Measurements from ENCODE around the gene RPL23. TPM values are rescaled to one million over a fixed set of nuclear protein-coding genes. Genes with fewer than 3 reads are reported as not detected.
A peak's percentile ranks its signal among the peaks of the same experiment; 100 is the strongest.

RPL23 gene
- total and polyA plus RNA-seq, 9 of the 15 experiments (the other 6 are each of a cell fraction or from before 2014, with no cell fraction given), result 1,745 to 3,667 (median 3,096) TPM

DNA sequence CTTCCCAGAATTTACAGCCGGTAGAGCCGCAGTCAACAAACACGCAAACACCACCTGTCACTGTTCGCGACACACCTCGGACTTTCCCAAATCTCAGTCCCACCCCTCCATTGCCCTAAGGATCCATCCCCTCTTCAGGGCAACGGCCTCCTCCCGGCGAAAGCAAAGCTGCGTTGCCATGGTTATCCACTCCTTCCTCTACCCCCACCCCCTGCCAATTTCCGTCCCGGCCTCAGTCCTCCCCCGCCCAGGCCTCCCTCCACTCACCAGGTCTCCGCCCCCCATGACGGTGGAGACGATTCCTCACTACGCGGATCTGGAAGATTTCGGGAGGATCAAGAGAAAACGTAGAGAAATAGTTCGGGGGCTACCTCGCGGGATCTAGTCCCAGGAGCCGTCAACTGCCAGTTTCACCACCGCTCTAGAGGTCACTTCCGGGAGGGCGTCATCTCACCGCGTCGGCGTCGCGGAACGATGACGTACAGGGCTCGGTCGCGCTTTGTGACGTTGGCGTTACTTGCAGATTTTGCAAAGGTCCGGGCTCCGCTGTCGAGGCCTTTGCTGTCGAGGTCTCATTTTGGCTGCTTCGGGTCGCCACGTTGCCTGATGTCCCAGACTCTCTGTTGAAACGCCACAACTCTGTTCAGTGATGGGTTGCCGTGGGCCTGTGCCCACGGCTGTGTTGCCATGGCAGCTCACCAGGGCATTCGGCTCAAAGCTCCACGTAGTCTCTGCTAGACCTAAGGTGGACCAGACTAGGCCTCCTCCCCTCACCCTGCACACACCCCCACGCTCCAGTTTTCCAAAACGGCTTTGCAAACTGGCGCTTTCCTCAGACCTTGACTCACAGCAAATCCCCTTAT is 28.4 kb downstream of the RPL23 start, which contains the start of gene CWC25 (continued):
- TF ChIP-seq, protein P1, sequence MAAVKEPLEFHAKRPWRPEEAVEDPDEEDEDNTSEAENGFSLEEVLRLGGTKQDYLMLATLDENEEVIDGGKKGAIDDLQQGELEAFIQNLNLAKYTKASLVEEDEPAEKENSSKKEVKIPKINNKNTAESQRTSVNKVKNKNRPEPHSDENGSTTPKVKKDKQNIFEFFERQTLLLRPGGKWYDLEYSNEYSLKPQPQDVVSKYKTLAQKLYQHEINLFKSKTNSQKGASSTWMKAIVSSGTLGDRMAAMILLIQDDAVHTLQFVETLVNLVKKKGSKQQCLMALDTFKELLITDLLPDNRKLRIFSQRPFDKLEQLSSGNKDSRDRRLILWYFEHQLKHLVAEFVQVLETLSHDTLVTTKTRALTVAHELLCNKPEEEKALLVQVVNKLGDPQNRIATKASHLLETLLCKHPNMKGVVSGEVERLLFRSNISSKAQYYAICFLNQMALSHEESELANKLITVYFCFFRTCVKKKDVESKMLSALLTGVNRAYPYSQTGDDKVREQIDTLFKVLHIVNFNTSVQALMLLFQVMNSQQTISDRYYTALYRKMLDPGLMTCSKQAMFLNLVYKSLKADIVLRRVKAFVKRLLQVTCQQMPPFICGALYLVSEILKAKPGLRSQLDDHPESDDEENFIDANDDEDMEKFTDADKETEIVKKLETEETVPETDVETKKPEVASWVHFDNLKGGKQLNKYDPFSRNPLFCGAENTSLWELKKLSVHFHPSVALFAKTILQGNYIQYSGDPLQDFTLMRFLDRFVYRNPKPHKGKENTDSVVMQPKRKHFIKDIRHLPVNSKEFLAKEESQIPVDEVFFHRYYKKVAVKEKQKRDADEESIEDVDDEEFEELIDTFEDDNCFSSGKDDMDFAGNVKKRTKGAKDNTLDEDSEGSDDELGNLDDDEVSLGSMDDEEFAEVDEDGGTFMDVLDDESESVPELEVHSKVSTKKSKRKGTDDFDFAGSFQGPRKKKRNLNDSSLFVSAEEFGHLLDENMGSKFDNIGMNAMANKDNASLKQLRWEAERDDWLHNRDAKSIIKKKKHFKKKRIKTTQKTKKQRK (IDR thresholded peaks at IDR 0.05; ENCODE audit: borderline replicate concordance, low read depth, low read length), result no peak
- TF ChIP-seq, protein P2, sequence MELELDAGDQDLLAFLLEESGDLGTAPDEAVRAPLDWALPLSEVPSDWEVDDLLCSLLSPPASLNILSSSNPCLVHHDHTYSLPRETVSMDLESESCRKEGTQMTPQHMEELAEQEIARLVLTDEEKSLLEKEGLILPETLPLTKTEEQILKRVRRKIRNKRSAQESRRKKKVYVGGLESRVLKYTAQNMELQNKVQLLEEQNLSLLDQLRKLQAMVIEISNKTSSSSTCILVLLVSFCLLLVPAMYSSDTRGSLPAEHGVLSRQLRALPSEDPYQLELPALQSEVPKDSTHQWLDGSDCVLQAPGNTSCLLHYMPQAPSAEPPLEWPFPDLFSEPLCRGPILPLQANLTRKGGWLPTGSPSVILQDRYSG (tag; conservative IDR thresholded peaks at IDR 0.05; ENCODE audit: low read depth), result peak; percentile 84; the same call in 1 of the 2 replicates
- no peak; the same call in 1 of the 2 replicates for TF ChIP-seq STAT5A (IDR thresholded peaks at IDR 0.05; ENCODE audit: borderline replicate concordance, low read length)
- TF ChIP-seq PURB (CRISPR knock-in tag; IDR thresholded peaks at IDR 0.05; ENCODE audit: low read depth), result no peak
- TF ChIP-seq, protein P3, sequence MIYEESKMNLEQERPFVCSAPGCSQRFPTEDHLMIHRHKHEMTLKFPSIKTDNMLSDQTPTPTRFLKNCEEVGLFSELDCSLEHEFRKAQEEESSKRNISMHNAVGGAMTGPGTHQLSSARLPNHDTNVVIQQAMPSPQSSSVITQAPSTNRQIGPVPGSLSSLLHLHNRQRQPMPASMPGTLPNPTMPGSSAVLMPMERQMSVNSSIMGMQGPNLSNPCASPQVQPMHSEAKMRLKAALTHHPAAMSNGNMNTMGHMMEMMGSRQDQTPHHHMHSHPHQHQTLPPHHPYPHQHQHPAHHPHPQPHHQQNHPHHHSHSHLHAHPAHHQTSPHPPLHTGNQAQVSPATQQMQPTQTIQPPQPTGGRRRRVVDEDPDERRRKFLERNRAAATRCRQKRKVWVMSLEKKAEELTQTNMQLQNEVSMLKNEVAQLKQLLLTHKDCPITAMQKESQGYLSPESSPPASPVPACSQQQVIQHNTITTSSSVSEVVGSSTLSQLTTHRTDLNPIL (CRISPR knock-in tag; IDR thresholded peaks at IDR 0.05), result no peak; the same call in 1 of the 2 replicates
- peak; percentile 62; the same call in 1 of the 2 replicates for TF ChIP-seq TOE1 (IDR thresholded peaks at IDR 0.05; ENCODE audit: borderline replicate concordance)
- TF ChIP-seq TOE1 (CRISPR knock-in tag; IDR thresholded peaks at IDR 0.05; ENCODE audit: borderline replicate concordance, low read depth), result 0 out of 2 replicates have a peak, but pooled peaks have one; percentile 57
- TF ChIP-seq RAD21 (CRISPR knock-in tag; conservative IDR thresholded peaks at IDR 0.05 in 1 of 2, IDR thresholded peaks at IDR 0.05 in 1 of 2), result no peak
- TF ChIP-seq COPS2 (conservative IDR thresholded peaks at IDR 0.05), result peak; percentile 75; the same call in 1 of the 2 replicates
- TF ChIP-seq MEIS2 (IDR thresholded peaks at IDR 0.05; ENCODE audit: partially characterized antibody), result peak; percentile 27
- TF ChIP-seq C11orf30 (IDR thresholded peaks at IDR 0.05; ENCODE audit: low read depth), result peak; percentile 100
- TF ChIP-seq, protein P4, sequence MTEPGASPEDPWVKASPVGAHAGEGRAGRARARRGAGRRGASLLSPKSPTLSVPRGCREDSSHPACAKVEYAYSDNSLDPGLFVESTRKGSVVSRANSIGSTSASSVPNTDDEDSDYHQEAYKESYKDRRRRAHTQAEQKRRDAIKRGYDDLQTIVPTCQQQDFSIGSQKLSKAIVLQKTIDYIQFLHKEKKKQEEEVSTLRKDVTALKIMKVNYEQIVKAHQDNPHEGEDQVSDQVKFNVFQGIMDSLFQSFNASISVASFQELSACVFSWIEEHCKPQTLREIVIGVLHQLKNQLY (CRISPR knock-in tag; conservative IDR thresholded peaks at IDR 0.05), result no peak; a peak in 1 of 4 replicates
- no peak for TF ChIP-seq TFAM (CRISPR knock-in tag; conservative IDR thresholded peaks at IDR 0.05)
- no peak for TF ChIP-seq TEAD2 (tag; IDR thresholded peaks at IDR 0.05)
- TF ChIP-seq FOXJ3 (CRISPR knock-in tag; IDR thresholded peaks at IDR 0.05), result no peak
- TF ChIP-seq TAF9B (IDR thresholded peaks at IDR 0.05; ENCODE audit: partially characterized antibody), result peak; percentile 91
- no peak for TF ChIP-seq GATA2 (CRISPR knock-in tag; IDR thresholded peaks at IDR 0.05)
- peak; percentile 100 for TF ChIP-seq ATF1 (CRISPR knock-in tag; IDR thresholded peaks at IDR 0.05)
- peak; percentile 100 for TF ChIP-seq ATF1 (tag; IDR thresholded peaks at IDR 0.05)
- TF ChIP-seq ZNF586 (CRISPR knock-in tag; conservative IDR thresholded peaks at IDR 0.05), result no peak
- no peak for TF ChIP-seq PPARD (CRISPR knock-in tag; IDR thresholded peaks at IDR 0.05)
- no peak for TF ChIP-seq ZNF134 (CRISPR knock-in tag; conservative IDR thresholded peaks at IDR 0.05)
